Stimulated activated CD8-positive, alpha-beta memory T cell treated with anti-CD3 and anti-CD28 coated beads, Interleukin-15, amount 100 ng/mL, for 4 hours (primary cell): ENCODE measurements around the gene OR6S1.
A peak's percentile ranks its signal among the peaks of the same experiment; 100 is the strongest.
"Not testable (repeated sequence)": the region's sequence is repeated elsewhere in the genome, so short reads cannot be mapped to it uniquely, and the experiment has no call there.

ENCODE experiments used
- DNase-seq, 2 donors: peaks; one replicate each; pipeline ENCODE4 v3.0.0-alpha.2; 2020; ENCODE audit warnings: low read depth in 2 of 2

OR6S1 gene

DNA sequence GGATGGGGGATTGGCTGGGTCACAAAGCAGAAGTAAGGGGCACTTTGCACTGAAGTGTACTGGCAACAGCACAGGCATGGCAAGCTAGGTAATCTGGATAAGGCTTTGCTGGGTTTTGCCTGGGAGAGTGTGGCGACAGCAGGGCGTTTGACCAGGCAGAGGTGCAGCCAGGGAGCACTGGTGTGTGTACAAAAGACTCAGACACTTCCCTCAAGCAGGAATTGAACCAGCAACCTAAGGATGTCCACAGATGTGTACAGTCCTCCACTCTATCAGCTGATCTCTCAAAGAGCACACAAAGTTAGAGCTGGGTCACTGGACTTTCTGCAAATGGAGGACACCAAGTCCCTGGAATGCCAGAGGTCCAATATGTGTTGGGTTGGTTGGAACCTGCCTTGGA, 27.5 kb upstream of the OR6S1 start:
- DNase-seq = no peak

DNA sequence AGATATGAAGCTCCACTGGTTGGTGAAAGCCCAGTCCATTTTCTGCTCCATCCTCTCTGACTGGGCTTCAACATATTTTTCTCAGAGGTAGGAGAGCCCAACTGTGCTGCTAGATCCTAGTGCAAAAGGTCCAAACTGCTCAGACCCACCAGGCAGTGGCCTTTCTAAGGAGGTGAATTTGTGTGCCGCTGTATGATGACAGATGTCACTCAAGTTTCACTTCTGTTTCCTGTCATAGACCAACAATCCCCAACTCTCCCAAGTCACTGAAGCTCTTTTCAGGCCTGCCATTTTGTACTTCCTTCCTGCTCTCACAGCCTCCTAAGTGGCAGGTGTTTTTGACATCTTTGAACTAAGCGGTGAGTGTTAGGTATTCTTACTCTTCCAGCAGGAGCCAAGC, 26.5 kb upstream of the OR6S1 start:
- no peak for DNase-seq

DNA sequence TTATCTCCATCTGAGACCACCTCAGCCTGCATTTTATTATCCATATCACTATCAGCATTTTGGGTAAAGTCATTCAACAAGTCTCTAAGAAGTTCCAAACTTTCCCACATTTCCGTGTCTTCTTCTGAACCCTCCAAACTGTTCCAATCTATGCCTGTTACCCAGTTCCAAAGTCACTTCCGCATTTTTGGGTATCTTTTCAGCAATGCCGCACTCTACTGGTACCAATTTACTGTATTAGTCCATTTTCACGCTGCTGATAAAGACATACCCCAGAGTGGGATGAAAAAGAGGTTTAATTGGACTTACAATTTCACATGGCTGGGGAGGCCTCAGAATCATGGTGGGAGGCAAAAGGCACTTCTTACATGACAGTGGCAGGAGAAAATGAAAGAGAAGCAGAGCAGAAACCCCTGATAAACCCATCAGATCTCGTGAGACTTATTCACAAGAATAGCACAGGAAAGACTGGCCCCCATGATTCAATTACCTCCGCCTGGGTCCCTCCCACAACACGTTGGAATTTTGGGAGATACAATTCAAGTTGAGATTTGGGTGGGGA, 25.0 kb upstream of the OR6S1 start:
- not testable (repeated sequence) for DNase-seq

DNA sequence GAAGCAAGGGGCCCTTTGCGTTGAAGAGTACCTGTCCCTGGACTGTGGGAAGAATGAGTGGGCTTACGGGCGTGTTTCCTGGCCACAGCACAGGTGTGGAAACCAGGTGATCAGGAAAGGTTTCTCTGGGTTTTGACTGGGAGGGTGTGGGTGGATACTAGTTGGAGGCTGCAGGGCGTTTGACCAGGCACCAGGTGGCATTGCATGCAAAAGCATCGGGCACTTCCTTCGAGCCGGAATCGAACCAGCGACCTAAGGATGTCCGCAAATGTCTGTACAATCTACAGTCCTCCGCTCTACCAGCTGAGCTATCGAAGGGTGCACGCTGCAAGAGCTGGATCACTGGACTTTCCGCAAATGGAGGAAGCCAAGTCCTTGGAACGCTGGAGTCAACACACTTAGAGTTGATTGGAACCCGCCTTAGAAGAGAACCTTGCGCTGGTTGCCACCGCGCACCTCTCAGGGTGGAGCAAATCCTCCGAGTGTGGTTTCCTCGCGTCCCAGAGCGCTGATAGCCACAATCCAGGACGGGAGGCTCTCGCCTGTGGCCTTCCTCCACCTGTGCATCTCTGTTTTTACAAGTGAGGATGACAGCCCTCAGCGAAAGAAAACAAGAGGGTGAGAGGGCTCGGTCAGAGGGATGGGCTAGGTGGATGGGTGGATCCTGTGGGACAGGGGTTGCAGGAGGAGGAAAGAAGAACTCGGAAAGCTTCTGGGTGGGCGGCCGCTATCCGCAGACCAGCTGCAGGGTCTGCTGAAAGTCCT, 21.7 kb upstream of the OR6S1 start:
- peak; percentile 32 to 49 for DNase-seq

DNA sequence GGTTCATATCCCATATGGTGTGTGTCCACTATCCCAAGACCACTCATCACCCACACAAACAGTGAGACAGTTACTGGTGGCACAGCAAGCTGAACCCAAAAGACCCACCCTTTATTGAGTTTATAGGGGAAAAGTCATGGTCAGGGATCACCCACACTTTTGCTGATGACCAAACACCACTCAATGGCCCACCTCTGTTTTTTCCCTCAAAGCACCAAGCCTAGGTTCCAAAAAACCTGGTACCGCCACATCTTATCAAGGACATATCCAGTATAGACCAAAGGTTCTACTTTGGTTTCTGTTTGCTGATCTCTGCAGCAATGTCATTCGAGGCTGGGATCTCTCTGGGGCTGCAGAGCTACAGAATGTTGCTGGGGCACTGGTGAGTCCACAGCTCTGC, 19.7 kb upstream of the OR6S1 start:
- no peak for DNase-seq

DNA sequence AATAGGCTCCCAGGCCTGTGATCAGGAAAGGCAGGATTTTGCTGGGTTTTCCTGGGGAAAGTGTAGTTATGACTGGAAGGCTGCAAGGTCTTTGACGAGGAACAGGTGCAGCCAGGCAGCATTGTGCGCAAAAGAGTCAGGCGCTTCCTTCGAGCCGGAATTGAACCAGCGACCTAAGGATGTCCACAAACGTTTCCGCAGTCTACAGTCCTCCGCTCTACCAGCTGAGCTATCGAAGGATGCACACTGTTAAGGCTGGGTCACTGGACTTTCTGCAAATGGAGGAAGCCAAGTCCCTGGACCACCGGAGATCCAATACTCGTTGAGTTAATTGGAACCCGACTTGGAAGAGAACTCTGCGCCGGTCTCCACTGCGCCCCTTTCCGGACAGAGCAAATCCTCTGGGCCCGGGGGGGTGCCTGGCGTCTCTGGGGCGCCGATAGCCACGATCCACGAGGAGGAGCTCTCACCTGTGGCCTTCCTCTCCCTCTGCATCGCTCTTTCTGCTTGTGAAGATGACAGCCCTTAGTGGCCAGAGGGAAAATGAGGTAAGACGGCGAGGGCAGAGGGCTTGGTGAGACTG, 18.4 kb upstream of the OR6S1 start:
- no peak for DNase-seq

DNA sequence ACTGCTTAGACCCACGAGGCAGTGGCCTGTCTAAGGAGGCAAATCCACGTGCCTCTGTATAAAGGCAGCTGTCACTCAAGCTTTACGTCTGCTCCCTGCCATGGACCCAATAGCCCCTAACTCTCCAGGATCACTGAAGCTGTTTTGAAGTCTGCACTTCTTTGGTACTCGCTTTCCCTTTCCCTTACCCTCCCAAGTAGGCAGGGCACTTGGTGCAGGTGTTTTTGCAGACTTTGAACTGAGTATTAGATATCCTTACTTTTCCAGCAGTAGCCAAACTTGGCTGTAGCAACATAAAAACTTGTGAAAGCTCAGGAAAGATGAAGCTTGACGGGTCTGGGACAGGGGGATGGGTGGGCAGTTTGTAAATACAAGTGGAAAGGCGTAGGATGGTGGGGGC, 17.8 kb upstream of the OR6S1 start:
- no peak for DNase-seq

DNA sequence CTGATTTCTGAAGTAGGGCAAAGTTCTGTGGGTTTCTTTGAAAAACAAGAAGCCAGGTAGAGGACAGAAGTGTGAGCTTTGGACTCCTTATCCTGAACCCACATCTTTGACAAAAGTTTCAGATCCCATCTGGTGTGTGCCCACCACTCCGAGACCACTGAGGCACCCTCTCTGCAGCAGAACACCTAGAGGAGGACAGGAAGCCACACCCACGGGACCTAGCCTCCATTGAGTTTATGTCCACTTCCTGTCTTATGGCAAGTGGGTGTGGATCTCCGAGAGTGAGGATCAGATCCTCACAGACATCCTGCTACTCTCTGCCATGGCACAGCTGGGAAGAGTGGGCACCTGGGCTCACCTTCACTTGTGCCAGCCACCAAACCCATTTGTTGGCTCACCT, 16.8 kb upstream of the OR6S1 start:
- no peak for DNase-seq

DNA sequence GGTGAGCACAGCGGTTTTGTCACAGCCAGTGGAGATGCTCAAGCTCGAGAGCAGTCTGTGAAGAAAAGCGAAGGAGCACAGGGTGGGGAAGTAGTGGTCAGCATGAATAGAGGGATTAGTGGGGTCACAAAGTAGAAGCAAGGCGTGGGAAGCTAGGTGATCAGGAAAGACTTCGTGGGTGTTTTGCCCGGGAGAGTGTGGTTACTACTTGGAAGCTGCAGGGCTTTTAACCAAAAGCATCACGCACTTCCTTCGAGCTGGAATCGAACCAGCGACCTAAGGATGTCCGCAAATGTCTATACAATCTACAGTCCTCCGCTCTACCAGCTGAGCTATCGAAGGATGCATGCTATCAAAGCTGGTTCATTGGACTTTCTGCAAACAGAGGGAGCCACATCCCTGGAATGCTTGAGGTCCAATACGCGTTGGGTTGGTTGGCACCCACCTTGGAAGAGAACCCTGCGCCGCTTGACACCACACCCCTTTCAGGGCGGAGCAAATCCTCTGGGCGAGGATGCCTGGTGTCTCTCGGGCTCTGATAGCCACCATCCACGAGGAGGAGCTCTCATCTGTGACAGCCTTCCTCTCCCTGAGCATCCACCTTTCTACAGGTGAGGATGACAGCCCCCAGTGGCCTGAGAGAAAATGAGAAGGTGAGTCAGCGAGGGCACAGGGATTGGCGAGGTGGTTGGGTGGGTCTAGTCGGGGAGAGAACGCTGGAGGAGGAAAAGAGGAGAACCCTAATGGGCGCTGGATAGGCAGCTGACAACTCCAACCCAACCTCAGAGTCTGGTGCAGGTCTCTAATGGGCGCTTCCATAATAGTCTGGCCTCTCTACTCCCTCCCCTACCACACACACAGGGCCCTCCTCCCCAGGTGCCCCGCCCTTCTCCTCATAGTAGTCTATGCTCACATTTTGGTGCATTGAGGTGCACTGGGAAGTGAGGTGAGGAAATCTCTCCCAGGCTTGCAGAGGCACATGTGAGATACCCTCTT, 16.0 kb upstream of the OR6S1 start:
- DNase-seq = no peak

DNA sequence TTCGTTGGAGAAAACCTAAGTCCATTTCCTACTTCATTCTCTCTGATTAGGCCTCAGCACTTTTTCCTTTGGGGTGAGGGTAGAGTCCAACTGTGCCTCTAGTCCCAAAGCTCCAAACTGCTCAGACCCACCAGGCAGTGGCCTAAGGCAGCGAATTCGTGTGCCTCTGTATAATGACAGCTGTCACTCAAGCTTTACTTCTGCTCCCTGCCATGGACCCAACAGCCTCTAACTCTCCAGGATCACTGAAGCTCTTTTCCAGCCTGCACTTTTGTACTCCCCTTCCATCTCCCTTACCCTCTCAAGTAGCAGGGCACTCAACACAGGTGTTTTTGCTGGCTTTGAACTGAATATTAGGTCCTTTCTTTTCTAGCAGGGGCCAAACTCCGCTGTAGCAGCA, 14.8 kb upstream of the OR6S1 start:
- DNase-seq = no peak

DNA sequence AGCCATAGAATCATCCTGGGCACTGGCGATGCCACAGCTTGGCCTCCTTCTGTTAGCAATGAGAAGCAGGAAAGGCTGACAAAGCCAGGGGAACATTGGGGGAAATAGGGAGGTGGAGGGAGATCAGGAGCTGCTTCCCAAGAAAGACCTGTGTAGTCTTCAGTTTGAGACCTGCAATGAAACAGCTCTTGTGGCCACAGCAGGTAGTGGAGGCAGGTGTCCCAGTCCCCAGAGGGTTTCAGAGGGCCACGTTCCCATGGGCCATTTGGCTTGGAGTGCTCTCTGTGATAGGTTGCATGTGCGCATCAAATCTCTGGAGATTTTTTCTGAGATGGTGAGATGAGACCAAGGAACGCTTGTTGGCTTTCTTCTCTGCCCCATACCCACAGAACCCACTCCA, 14.4 kb upstream of the OR6S1 start:
- DNase-seq = no peak

DNA sequence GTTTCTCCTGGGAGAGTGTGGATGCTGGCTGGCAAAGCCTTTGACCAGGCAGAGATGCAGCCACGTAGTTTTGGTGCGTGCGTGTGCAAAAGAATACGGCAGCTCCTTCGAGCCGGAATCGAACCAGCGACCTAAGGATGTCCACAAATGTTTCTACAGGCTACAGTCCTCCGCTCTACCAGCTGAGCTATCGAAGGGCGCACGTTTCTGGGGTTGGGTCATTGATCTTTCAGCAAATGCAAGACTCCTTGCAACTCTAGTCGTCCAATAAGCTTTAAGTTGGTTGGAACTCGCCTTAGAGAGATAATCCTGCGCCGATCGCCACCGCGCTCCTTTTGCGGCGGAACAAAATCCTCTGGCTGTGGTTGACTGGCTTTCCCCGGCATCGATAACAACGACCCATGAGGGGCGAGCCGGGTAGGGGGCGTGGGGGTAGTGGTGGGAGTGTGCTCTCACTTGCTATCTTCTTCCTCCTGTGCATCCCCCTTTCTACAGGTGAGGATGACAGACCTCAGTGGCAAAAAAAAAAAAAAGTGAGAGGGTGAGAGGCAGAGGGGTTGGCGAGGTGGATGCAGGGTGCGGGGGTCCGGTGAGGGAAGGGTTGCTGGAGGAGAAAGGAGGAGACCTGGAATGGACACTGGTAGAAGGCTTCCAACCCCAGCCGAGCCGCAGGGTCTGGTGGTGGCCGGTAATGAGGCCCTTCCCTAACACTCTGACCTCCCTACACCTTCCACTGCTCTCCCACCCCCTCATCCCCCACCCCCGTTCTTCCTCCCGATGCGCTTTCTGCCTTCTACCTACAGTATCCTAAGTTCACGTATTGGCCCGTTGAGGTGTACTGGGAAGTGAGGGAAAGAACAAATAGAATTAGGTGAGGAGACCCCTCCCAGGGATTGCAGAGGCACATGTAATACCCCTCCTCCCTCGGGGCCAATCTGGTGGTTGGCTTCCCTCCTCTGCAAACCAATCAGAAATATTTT, 11.8 kb upstream of the OR6S1 start:
- DNase-seq = no peak

DNA sequence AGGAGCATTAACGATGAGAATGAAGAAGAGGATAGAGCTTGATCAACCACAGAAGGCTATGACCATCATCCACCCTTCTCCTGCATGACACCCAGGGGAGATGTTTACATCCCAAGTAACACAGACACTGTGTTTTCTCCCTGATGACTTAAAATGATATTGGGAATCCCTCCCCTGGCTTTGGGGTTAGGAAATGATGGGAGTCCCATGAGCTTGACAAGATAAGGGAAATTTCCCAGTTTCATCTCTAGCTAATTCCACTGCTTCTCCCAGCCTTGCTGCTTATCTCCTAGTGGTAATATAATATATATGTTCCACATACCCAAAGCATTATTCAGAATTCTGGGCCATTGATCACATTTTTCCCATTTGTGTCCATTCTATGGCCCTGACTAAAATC, 4.0 kb upstream of the OR6S1 start:
- no peak for DNase-seq

DNA sequence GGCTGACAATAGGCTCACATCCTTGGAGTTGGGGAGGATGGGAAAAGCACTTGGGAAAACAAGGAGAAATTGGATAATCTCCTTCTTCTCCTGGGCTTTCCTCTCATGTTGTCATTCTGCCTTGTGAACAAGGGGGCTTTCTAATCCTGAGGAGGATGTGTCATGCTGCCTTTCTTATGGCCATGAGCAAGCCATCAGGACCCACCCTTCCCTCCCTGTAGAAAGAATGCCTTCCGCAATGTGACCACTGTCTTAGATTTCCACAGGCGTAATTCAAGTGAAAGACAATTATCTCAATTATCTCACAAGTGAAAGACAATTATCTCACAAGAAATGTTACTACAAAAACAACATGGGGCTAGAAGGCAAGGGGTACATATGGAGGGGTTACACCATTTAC, 3.0 kb upstream of the OR6S1 start:
- DNase-seq = no peak

DNA sequence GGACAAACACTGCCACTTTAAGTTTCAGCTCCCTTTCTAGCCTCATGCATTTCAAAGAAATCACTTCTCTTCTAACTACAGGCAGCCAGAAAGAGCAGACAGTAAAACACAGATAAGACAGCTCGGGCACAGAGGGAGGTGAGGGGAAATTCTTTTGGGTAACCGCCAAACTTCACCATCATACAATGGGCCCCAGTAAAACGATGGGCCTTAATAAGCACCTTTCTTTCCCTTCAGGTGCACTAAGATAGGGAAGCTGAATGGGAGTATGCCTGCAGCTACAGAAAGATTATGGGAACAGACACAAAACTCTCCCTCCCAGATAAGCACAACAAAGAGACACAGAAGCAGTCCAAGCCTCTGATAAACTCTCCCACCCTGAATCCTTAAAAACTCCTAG, 1.3 kb upstream of the OR6S1 start:
- DNase-seq = not testable (repeated sequence)

DNA sequence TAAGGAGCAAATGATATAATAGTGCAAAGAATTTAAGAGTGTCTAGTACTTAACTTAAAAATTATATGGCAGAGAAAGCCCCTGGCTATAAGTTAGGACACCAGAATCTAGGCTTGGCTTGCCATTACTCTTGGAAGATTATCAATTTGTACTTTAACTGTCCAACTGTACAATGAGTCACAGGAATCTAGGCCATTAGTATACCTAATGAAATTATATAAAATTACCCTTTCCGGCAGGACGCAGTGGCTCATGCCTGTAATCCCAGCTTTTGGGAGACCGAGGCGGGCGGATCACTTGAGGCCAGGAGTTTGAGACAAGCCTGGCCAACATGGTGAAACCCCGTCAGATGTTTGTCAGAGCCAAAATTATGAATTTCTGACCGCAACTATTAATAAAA, 691 bp upstream of the OR6S1 start:
- DNase-seq = no peak

DNA sequence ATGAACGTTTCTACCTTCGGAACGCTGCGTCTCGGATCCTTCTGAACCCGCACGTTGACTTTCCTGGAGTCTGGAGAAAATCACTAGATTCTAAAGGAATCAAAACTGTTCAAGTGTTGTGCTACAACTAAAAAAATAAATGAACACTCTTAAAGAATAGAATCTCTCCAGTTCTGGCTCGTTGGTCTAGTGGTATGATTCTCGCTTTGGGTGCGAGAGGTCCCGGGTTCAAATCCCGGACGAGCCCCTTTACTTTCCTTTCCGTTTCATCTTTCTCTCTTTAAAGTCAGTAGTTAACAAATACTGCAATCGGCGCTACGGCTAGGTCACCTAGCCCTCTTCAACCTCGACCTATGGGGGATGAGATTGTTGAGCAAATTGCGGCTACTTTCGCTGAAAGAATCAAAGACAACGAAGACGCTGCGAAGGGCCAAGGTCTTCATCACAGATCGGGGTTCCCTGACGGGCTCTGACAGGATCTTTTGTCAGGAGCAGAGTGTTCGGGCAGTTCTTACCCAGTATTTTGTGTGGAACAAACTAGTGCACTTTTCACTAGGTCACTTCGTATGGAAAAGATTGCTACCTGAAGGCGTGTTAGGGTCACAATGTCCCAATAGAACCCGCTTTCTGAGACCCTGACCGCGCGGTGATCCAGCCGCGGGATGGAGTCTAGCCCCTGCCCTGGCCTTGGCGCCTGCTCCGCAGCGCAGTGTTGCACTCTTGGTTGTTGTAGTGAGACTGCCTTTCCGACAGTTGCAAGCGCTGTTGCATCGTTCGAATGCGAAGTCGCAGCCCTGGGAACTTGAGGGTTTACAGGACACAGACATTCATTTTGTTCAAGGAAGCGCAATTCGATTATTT, 8.4 kb downstream of the OR6S1 start:
- DNase-seq = no peak

DNA sequence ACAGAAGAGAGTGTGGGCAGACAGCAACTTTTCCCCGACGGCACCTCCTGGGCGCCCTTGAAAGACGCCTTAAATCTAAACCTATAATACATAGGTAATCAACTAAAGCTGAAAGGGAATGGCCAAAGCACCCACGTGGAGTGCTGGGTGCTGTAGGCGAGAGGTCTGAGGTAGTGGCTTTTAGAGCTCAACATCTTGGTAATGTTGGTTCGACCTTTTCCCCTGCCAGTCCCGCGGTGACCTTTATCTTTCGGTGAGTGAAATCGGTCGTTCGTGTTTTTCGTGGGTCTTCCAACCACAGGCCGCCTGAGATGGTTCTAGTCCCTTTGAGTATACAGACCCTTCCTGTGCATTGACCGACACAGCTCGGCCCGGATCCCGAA, 9.1 kb downstream of the OR6S1 start:
- DNase-seq = no peak

DNA sequence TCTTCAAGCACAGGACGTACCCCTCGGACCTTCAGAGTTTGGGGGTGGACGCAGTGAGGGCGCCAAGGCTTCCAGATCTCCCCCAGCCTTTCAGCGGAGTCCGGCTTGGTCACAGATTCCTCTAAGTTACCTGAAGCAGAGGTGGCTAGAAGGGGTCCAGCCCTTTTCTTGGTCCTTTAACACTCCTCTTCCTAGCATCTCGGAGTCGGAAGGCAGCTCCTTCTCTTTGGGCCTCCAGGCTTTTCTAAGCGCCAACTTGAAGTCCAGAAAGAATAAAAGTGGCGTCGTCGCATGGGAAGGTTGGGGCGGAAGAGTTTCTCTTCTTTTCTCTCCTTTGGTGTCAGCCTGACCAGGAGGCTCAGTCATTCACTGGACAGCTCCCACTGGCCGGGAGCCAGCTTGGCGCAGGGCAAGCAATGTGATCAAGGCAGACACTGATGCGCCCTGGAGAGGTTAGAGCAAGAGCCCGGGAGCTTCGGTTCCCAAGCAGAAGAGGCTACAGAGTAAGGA, 9.6 kb downstream of the OR6S1 start:
- DNase-seq = no peak
